ENCODE results near the gene TREML2.

DNA sequence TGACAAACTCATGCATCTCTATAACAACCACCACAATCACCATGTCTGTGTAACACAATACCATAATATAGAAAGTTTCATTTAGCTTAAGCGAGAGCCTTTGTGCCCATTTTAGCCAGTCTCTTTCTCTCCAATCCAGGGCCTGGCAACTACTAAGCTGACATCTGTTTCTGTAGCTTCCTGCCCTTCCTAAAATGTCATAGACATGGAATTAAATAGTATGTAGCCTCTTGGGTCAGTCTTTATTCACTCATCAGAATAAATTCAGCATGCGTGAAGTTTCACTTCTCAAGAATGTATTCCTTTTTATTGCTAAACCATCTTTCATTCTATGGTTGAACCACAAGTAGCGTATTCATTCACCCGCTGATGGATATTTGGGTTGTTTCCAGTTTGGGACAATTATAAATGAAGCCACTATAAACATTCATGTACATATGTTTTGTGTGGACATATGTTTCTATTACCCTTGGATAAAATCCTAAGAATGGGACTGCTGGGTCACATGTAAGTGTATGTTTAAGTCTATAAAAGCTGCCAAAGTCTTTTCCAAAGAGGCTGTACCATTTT is 36.3 kb downstream of the TREML2 start:
- TF ChIP-seq, protein P1, sequence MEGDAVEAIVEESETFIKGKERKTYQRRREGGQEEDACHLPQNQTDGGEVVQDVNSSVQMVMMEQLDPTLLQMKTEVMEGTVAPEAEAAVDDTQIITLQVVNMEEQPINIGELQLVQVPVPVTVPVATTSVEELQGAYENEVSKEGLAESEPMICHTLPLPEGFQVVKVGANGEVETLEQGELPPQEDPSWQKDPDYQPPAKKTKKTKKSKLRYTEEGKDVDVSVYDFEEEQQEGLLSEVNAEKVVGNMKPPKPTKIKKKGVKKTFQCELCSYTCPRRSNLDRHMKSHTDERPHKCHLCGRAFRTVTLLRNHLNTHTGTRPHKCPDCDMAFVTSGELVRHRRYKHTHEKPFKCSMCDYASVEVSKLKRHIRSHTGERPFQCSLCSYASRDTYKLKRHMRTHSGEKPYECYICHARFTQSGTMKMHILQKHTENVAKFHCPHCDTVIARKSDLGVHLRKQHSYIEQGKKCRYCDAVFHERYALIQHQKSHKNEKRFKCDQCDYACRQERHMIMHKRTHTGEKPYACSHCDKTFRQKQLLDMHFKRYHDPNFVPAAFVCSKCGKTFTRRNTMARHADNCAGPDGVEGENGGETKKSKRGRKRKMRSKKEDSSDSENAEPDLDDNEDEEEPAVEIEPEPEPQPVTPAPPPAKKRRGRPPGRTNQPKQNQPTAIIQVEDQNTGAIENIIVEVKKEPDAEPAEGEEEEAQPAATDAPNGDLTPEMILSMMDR (IDR thresholded peaks at IDR 0.05), result no peak
- TF ChIP-seq POLR2A (IDR thresholded peaks at IDR 0.05), result no peak
